Sigmoid colon (tissue), 7 donors: ENCODE data around the gene CCDC127. TPM values are rescaled to one million over a fixed set of nuclear protein-coding genes. Genes with fewer than 3 reads are reported as not detected.

Source experiments
- DNase-seq: peaks from one replicate; pipeline ENCODE4 v3.0.0-alpha.2; 2019
- H3K27ac ChIP-seq, 4 donors: fragments of 200-600 bp; sonication (generic); one replicate each; pipeline ENCODE4 v1.5.1; 2016 to 2019; ENCODE audit warnings: mild to moderate bottlenecking in 1 of 4
- H3K27me3 ChIP-seq, 3 donors: fragments of 200-600 bp; sonication (generic); one replicate each; pipeline ENCODE4 v1.5.1; 2019; ENCODE audit warnings: mild to moderate bottlenecking in 1 of 3
- H3K36me3 ChIP-seq, 4 donors: fragments of 200-600 bp; sonication (generic); one replicate each; pipeline ENCODE4 v1.5.1; 2016 to 2019
- H3K4me1 ChIP-seq, 4 donors: fragments of 200-600 bp; sonication (generic); one replicate each; pipeline ENCODE4 v1.5.1; 2017 to 2019
- H3K4me3 ChIP-seq, 4 donors: fragments of 200-600 bp; sonication (generic); one replicate each; pipeline ENCODE4 v1.5.1; 2017 to 2019; ENCODE audit warnings: mild to moderate bottlenecking in 2 of 4, moderate library complexity in 1 of 4
- H3K9me3 ChIP-seq, 4 donors: fragments of 200-600 bp in 3 of 4; sonication (generic) in 3 of 4; one replicate each; pipeline versions ENCODE4 v1.5.1 to v1.6.1; 2013 to 2019
- EP300 ChIP-seq, 4 donors: sonication (generic); formaldehyde crosslinking; IDR thresholded peaks; one replicate each; pipeline ENCODE4 v1.6.1; 2017; ENCODE audit warnings: antibody characterized with exemption in 4 of 4
- POLR2A ChIP-seq, 2 donors: fragments of 450-650 bp; IDR thresholded peaks; one replicate each; pipeline ENCODE4 v1.6.1; 2016; ENCODE audit warnings: antibody characterized with exemption in 2 of 2, mild to moderate bottlenecking in 2 of 2, moderate library complexity in 2 of 2
- POLR2AphosphoS5 ChIP-seq, 4 donors: sonication (generic); formaldehyde crosslinking; IDR thresholded peaks; one replicate each; pipeline ENCODE4 v1.6.1; 2017; ENCODE audit warnings: antibody characterized with exemption in 4 of 4
- WGBS, 2 donors: extraction: QIAGEN DNeasy Blood & Tissue Kit; methylation state at CpG; one replicate each; pipeline ENCODE4 v1.1.7; 2013; 5-methylcytosine and 5-hydroxymethylcytosine counted together
- intact Hi-C: fragments of 100-400 bp; cut with DNase I; formaldehyde crosslinking; loops from one replicate; pipeline ENCODE4 v1.15.1; 2023
- polyA plus RNA-seq, 3 donors: library from polyadenylated mRNA; stranded (reverse); fragments of 200-250 nt; gene quantifications; one replicate each; pipeline ENCODE4 v1.2.3, GENCODE V29; 2013
- total RNA-seq, 4 donors: library from RNA; depleted of rRNA; stranded (reverse); fragments of >200 nt; gene quantifications; one replicate each; pipeline ENCODE4 v1.1.0, GENCODE V29; 2016
- TF ChIP-seq, protein P1 (sequence below), 4 experiments: fragments of 450-650 bp in 3 of 4; fragments of 200-600 bp in 1 of 4; IDR thresholded peaks; one replicate each; pipeline ENCODE4 v1.5.1; 2016 to 2019; ENCODE audit warnings: antibody characterized with exemption in 4 of 4, mild to moderate bottlenecking in 3 of 4, moderate library complexity in 2 of 4
- donor health status: healthy with polysubstance abuse.
- donor health status: Bipolar disorder and iron deficiency.
- donor health status: healthy.

The CCDC127 gene
- total and polyA plus RNA-seq, 7 donors = 1.2 to 8.3 (median 5.7) TPM

DNA sequence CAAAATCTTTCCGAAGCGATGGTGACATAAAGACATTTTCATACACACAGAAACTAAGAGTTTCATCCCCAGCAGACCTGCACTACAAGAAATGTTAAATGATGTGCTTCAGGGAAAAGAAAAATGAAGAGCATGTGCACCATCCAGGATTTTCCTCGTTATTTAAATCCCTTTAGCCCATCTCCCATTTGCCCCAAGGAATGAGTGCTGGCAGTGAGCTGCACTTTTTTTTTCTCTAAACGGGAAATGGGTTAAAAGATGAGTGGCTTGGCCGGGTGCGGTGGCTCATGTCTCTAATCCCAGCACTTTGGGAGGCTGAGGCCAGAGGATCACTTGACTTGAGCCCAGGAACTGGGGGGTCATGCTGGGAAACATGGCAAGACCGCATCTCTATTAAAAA lies 33.5 kb downstream of the CCDC127 start:
- WGBS, 2 donors = 75 to 85% methylated on average over 7 of the region's 7 CpGs
- H3K9me3 ChIP-seq = no peaks in the 10 kb centered on the region
- peak overlapping the region in 3 of 4 donors; percentile 39 to 55 (median 44) for H3K27ac ChIP-seq
- DNase-seq = peak; percentile 9
- H3K4me1 ChIP-seq = peaks cover 0 to 32% (median 28%) of the 10 kb centered on the region in 4 donors
- H3K36me3 ChIP-seq = no peaks in the 10 kb centered on the region
- no peaks in the 10 kb centered on the region for H3K27me3 ChIP-seq
- H3K4me3 ChIP-seq = no peak overlapping the region
- TF ChIP-seq POLR2A (IDR thresholded peaks at IDR 0.05) = no peak
- TF ChIP-seq EP300 (IDR thresholded peaks at IDR 0.05) = no peak
- TF ChIP-seq, protein P1, sequence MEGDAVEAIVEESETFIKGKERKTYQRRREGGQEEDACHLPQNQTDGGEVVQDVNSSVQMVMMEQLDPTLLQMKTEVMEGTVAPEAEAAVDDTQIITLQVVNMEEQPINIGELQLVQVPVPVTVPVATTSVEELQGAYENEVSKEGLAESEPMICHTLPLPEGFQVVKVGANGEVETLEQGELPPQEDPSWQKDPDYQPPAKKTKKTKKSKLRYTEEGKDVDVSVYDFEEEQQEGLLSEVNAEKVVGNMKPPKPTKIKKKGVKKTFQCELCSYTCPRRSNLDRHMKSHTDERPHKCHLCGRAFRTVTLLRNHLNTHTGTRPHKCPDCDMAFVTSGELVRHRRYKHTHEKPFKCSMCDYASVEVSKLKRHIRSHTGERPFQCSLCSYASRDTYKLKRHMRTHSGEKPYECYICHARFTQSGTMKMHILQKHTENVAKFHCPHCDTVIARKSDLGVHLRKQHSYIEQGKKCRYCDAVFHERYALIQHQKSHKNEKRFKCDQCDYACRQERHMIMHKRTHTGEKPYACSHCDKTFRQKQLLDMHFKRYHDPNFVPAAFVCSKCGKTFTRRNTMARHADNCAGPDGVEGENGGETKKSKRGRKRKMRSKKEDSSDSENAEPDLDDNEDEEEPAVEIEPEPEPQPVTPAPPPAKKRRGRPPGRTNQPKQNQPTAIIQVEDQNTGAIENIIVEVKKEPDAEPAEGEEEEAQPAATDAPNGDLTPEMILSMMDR (IDR thresholded peaks at IDR 0.05) = no peak
- TF ChIP-seq POLR2AphosphoS5 (IDR thresholded peaks at IDR 0.05) = no peak
- intact Hi-C loops = no loop called here

DNA sequence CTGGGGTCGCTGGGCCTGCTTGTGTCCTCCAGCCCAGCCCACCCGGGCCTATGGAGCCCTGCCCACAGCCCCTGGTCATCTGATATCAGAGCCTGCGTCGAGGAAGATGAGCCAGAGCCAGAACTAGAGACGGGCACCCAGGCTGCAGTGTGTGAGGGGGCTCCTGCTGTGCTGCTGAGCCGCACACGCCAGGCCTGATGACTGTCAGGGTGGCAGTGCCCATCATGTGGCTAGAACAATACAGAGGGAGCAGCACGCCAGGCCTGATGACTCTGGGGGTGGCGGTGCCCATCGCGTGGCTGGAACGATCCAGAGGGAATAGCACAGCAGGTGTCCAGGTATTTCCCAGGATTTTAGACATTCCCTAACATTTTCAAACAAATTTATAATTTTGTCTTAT lies 35.8 kb downstream of the CCDC127 start:
- WGBS, 2 donors = 92 to 95% methylated on average over 12 of the region's 12 CpGs
- no peaks in the 10 kb centered on the region for H3K27me3 ChIP-seq
- no peaks in the 10 kb centered on the region for H3K36me3 ChIP-seq
- no peak for DNase-seq
- no peak overlapping the region for H3K4me3 ChIP-seq
- intact Hi-C loops = no loop called here
- TF ChIP-seq POLR2AphosphoS5 (IDR thresholded peaks at IDR 0.05) (no peak), POLR2A (IDR thresholded peaks at IDR 0.05) (no peak), EP300 (IDR thresholded peaks at IDR 0.05) (no peak)
- TF ChIP-seq, protein P1 (IDR thresholded peaks at IDR 0.05) = no peak
- H3K27ac ChIP-seq = no peak overlapping the region
- H3K4me1 ChIP-seq = peaks cover 0 to 20% (median 16%) of the 10 kb centered on the region in 4 donors
- H3K9me3 ChIP-seq = no peaks in the 10 kb centered on the region

DNA sequence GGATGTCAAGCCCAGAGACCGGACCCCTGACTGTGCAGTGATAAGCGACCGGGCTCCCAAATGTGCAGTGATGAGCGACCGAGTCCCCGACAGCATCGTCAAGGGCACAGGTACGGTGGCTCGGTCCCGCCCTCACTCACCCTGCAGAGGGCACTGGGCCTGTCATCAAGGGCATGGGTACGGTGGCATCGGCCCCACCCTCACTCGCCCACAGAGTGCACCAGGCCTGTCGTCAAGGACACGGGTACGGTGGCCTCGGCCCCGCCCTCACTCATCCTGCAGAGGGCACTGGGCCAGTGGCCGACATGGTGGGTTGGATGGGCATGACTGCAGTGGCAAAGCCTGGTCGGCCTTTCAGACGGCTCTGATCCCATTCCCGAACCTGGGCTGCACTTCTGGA lies 36.4 kb downstream of the CCDC127 start:
- TF ChIP-seq POLR2AphosphoS5 (IDR thresholded peaks at IDR 0.05) (no peak), POLR2A (IDR thresholded peaks at IDR 0.05) (no peak), EP300 (IDR thresholded peaks at IDR 0.05) (no peak)
- TF ChIP-seq, protein P1 (IDR thresholded peaks at IDR 0.05) = no peak
- no peak for DNase-seq
- intact Hi-C loops = no loop called here
- H3K36me3 ChIP-seq = no peaks in the 10 kb centered on the region
- WGBS, 2 donors = 79 to 95% methylated on average over 22 of the region's 22 CpGs
- peaks cover 0 to 20% (median 16%) of the 10 kb centered on the region in 4 donors for H3K4me1 ChIP-seq
- no peaks in the 10 kb centered on the region for H3K27me3 ChIP-seq
- no peaks in the 10 kb centered on the region for H3K9me3 ChIP-seq
- H3K27ac ChIP-seq = no peak overlapping the region
- H3K4me3 ChIP-seq = no peak overlapping the region

DNA sequence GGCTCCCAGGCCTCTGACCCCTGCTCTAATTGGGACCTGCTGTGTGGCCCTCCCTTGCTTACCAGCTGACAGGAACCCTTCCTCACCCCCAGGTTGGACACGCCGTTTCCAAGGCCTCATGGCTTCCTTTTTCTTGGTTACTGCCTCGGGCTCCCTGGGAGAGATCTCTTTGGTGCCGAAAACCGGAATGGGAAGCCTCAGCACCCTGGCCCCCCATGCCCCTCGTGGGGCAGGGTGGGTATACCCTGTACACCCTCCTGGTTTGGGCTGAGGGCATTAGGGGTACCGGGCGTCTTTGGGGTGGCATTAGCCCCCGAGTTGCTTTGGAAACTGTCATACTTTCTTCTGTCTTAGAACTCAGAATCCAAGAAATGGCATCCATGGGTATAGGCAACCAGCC lies 36.8 kb downstream of the CCDC127 start:
- H3K27ac ChIP-seq = no peak overlapping the region
- no peak for TF ChIP-seq POLR2AphosphoS5 (IDR thresholded peaks at IDR 0.05)
- no peak for TF ChIP-seq POLR2A (IDR thresholded peaks at IDR 0.05)
- no peak for TF ChIP-seq EP300 (IDR thresholded peaks at IDR 0.05)
- TF ChIP-seq, protein P1 (IDR thresholded peaks at IDR 0.05) = no peak
- no peaks in the 10 kb centered on the region for H3K27me3 ChIP-seq
- no peak overlapping the region for H3K4me3 ChIP-seq
- no peaks in the 10 kb centered on the region for H3K9me3 ChIP-seq
- 88 to 89% methylated on average over 9 of the region's 9 CpGs for WGBS, 2 donors
- H3K36me3 ChIP-seq = no peaks in the 10 kb centered on the region
- peak; percentile 30 for DNase-seq
- peaks cover 0 to 20% (median 16%) of the 10 kb centered on the region in 4 donors for H3K4me1 ChIP-seq
- intact Hi-C loops = no loop called here

DNA sequence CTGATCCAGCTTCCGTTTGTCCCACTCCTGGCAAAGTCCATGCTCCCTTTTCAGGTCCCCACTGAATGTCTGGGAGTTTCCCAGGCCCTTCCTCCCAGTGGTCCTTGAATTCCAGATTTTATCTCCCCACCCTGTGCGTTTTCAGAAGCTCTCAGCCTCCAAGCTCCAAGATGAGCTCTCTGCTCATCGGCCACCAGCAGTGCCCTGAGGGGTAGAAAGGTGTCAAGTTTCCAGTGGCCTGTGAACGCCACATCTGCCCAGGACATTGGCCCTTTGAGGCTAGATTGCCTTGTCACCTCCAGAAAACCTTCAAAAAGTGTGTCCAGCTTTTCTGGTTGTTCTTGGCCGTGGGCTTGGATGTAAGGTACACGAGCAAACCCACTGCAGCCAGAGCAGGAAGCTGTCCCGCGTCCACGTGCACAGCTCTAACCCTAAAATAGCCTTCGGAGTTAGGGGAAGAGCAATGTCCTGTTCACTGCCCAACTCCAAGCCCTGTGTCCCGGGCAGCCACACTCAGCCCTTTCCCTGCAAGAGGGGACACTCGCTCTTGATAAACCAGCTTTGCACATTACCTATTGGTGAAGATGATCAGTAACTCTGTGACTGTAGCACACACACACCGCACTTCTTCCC lies 37.6 kb downstream of the CCDC127 start:
- no peaks in the 10 kb centered on the region for H3K9me3 ChIP-seq
- intact Hi-C loops = no loop called here
- peak; percentile 12 for DNase-seq
- H3K4me1 ChIP-seq = peaks cover 0 to 15% (median 10%) of the 10 kb centered on the region in 4 donors
- no peaks in the 10 kb centered on the region for H3K27me3 ChIP-seq
- no peaks in the 10 kb centered on the region for H3K36me3 ChIP-seq
- no peak overlapping the region for H3K27ac ChIP-seq
- H3K4me3 ChIP-seq = no peak overlapping the region
- WGBS, 2 donors = 76 to 77% methylated on average over 13 of the region's 13 CpGs
- no peak for TF ChIP-seq EP300 (IDR thresholded peaks at IDR 0.05)
- TF ChIP-seq, protein P1 (IDR thresholded peaks at IDR 0.05) = no peak
- no peak for TF ChIP-seq POLR2AphosphoS5 (IDR thresholded peaks at IDR 0.05)
- no peak for TF ChIP-seq POLR2A (IDR thresholded peaks at IDR 0.05)
